Measurements from ENCODE around the gene MB21D2.

The MB21D2 gene

GRCh38 chr3:192887701-192888100, 30.0 kb downstream of the MB21D2 start:
- H3K9me2 ChIP-seq (replicated peaks; ENCODE audit: insufficient read depth, low read length): no peaks in the 10 kb centered on the region
- H3K27me3 ChIP-seq (replicated peaks; ENCODE audit: insufficient read depth, low read length): no peaks in the 10 kb centered on the region
- DNase-seq: no peak
- peaks cover 7% of the 10 kb centered on the region for H3F3A ChIP-seq (ENCODE audit: insufficient read depth, low read length)
- H3K4me1 ChIP-seq (ENCODE audit: low read length): peaks cover 19% of the 10 kb centered on the region
- no peak overlapping the region for H3K27ac ChIP-seq (ENCODE audit: low read length)
- H3K36me3 ChIP-seq (replicated peaks; ENCODE audit: insufficient read depth, low read length): no peaks in the 10 kb centered on the region
- TF ChIP-seq EZH2 (optimal IDR thresholded peaks at IDR 0.05; ENCODE audit: low read depth, low read length): no peak
- no peak overlapping the region for H3K9ac ChIP-seq (ENCODE audit: low read length)
- peaks cover 14% of the 10 kb centered on the region for H3K79me2 ChIP-seq (ENCODE audit: low read length)
- no peaks in the 10 kb centered on the region for H3K9me3 ChIP-seq (replicated peaks; ENCODE audit: insufficient read depth, low read length)
- H4K20me1 ChIP-seq (ENCODE audit: insufficient read depth, low read length): no peaks in the 10 kb centered on the region
- H3K4me3 ChIP-seq (ENCODE audit: low read length): no peak overlapping the region
- H2AFZ ChIP-seq (ENCODE audit: low read length): no peak overlapping the region
- H3K4me2 ChIP-seq (ENCODE audit: low read depth, low read length): no peak overlapping the region

DNA sequence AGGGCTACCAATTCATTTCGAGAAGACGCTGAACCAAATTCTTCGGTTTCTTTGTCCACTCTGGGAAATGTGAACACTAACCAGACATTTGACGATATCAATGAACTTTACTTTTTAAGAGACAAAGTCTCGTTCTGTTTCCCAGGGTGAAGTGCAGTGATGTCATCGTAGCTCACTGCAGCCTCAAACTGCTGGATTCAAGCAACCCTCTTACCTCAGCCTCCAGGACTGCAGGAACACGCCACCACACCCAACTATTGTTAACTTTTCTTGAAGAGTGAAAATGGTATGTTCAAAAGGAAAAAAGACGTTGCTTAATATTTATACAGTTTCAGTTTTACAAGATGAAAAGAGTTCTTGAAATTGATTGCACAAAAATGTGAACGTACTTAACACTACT, 30.6 kb downstream of the MB21D2 start:
- Histone ChIP-seq H3K9me2 (replicated peaks; ENCODE audit: insufficient read depth, low read length) (no peaks in the 10 kb centered on the region), H3F3A (ENCODE audit: insufficient read depth, low read length) (0 out of 2 replicates have a peak, but pooled peaks cover 2% of the 10 kb centered on the region), H3K9ac (ENCODE audit: low read length) (no peak overlapping the region), H4K20me1 (ENCODE audit: insufficient read depth, low read length) (no peaks in the 10 kb centered on the region), H2AFZ (ENCODE audit: low read length) (no peak overlapping the region), H3K9me3 (replicated peaks; ENCODE audit: insufficient read depth, low read length) (no peaks in the 10 kb centered on the region), H3K4me3 (ENCODE audit: low read length) (no peak overlapping the region), H3K4me2 (ENCODE audit: low read depth, low read length) (no peak overlapping the region), H3K27me3 (replicated peaks; ENCODE audit: insufficient read depth, low read length) (no peaks in the 10 kb centered on the region), H3K36me3 (replicated peaks; ENCODE audit: insufficient read depth, low read length) (no peaks in the 10 kb centered on the region), H3K4me1 (ENCODE audit: low read length) (peaks cover 13% of the 10 kb centered on the region), H3K79me2 (ENCODE audit: low read length) (peaks cover 13% of the 10 kb centered on the region), H3K27ac (ENCODE audit: low read length) (no peak overlapping the region)
- no peak for TF ChIP-seq EZH2 (optimal IDR thresholded peaks at IDR 0.05; ENCODE audit: low read depth, low read length)
- no peak for TF ChIP-seq CTCF (IDR thresholded peaks at IDR 0.05; ENCODE audit: low read length)
- TF ChIP-seq EZH2phosphoT487 (IDR thresholded peaks at IDR 0.05; ENCODE audit: low read length): no peak
- DNase-seq: no peak

- Histone ChIP-seq H3F3A (ENCODE audit: insufficient read depth, low read length) (no peaks in the 10 kb centered on the region), H3K36me3 (replicated peaks; ENCODE audit: insufficient read depth, low read length) (no peaks in the 10 kb centered on the region), H2AFZ (ENCODE audit: low read length) (no peak overlapping the region), H3K27ac (ENCODE audit: low read length) (no peak overlapping the region), H3K9me2 (replicated peaks; ENCODE audit: insufficient read depth, low read length) (no peaks in the 10 kb centered on the region), H3K9me3 (replicated peaks; ENCODE audit: insufficient read depth, low read length) (no peaks in the 10 kb centered on the region), H3K27me3 (replicated peaks; ENCODE audit: insufficient read depth, low read length) (no peaks in the 10 kb centered on the region), H3K79me2 (ENCODE audit: low read length) (0 out of 2 replicates have a peak, but pooled peaks cover 3% of the 10 kb centered on the region), H4K20me1 (ENCODE audit: insufficient read depth, low read length) (no peaks in the 10 kb centered on the region), H3K9ac (ENCODE audit: low read length) (no peak overlapping the region), H3K4me1 (ENCODE audit: low read length) (peaks cover 4% of the 10 kb centered on the region), H3K4me3 (ENCODE audit: low read length) (no peak overlapping the region), H3K4me2 (ENCODE audit: low read depth, low read length) (no peak overlapping the region)
- TF ChIP-seq EZH2phosphoT487 (IDR thresholded peaks at IDR 0.05; ENCODE audit: low read length) (no peak), CTCF (IDR thresholded peaks at IDR 0.05; ENCODE audit: low read length) (no peak), EZH2 (optimal IDR thresholded peaks at IDR 0.05; ENCODE audit: low read depth, low read length) (no peak)
- no peak for DNase-seq
These were observed 32.6 kb downstream of the MB21D2 start for GRCh38 chr3:192884777-192885773.

- Histone ChIP-seq H3K79me2 (ENCODE audit: low read length) (no peaks in the 10 kb centered on the region), H3F3A (ENCODE audit: insufficient read depth, low read length) (no peaks in the 10 kb centered on the region), H3K9me2 (replicated peaks; ENCODE audit: insufficient read depth, low read length) (no peaks in the 10 kb centered on the region), H2AFZ (ENCODE audit: low read length) (no peak overlapping the region), H3K9me3 (replicated peaks; ENCODE audit: insufficient read depth, low read length) (no peaks in the 10 kb centered on the region), H4K20me1 (ENCODE audit: insufficient read depth, low read length) (no peaks in the 10 kb centered on the region), H3K36me3 (replicated peaks; ENCODE audit: insufficient read depth, low read length) (no peaks in the 10 kb centered on the region), H3K4me3 (ENCODE audit: low read length) (no peak overlapping the region), H3K4me2 (ENCODE audit: low read depth, low read length) (no peak overlapping the region), H3K27ac (ENCODE audit: low read length) (no peak overlapping the region), H3K4me1 (ENCODE audit: low read length) (no peaks in the 10 kb centered on the region), H3K27me3 (replicated peaks; ENCODE audit: insufficient read depth, low read length) (no peaks in the 10 kb centered on the region), H3K9ac (ENCODE audit: low read length) (no peak overlapping the region)
- DNase-seq: no peak
- TF ChIP-seq EZH2phosphoT487 (IDR thresholded peaks at IDR 0.05; ENCODE audit: low read length) (no peak), CTCF (IDR thresholded peaks at IDR 0.05; ENCODE audit: low read length) (no peak), EZH2 (optimal IDR thresholded peaks at IDR 0.05; ENCODE audit: low read depth, low read length) (no peak)
These were observed 34.1 kb downstream of the MB21D2 start for GRCh38 chr3:192883512-192883911.

All from MM.1S (cell line).